HCT116 (cell line): Measurements from ENCODE around the gene BICD2. TPM values are rescaled to one million over a fixed set of nuclear protein-coding genes. Genes with fewer than 3 reads are reported as not detected.

Experiments used
- ATAC-seq: fragments of 200-7000 bp; cut with Tn5 transposase; 2 replicates; pipeline ENCODE4 v1.9.1; 2020; ENCODE audit warnings: mild to moderate bottlenecking, moderate library complexity
- BruUV-seq: library from RNA; stranded (reverse); fragments of 400-500 nt; replicated peaks from 2 replicates; lab custom pipeline; 2021; lab: Mats Ljungman, UMichigan
- CTCF ChIA-PET: fragments of 300-600 bp; sonication (Branson Sonifier 250); formaldehyde crosslinking; loops from one replicate; lab custom pipeline; 2021; ENCODE audit warnings: antibody characterized with exemption; lab: Charles Lee
- POLR2A ChIA-PET: fragments of 300-600, 350-600 bp; sonication (Branson Sonifier 250); formaldehyde crosslinking; loops from one replicate; lab custom pipeline; 2021; ENCODE audit warnings: antibody characterized with exemption; lab: Charles Lee
- RAD21 ChIA-PET, 2 experiments: fragments of 300-600 bp; sonication (Branson Sonifier 250); formaldehyde crosslinking; loops; one replicate each; lab custom pipeline; 2023; ENCODE audit warnings: low total read pairs in 2 of 2; ENCODE audit not compliant: uncharacterized antibody in 2 of 2, unreplicated experiment in 2 of 2, low non-redundant PET in 1 of 2; lab: Charles Lee
- DNase-seq: peaks from one replicate; pipeline ENCODE4 v3.0.0-alpha.2; 2010; ENCODE audit warnings: low read depth, low spot score
- H2AFZ ChIP-seq: fragments of 200-600 bp; shearing (Covaris generic), sonication (generic); 2 replicates; pipeline ENCODE4 v1.6.1; 2017; ENCODE audit warnings: low read depth, mixed run types, mixed read lengths, antibody characterized with exemption, low read length; ENCODE audit not compliant: poor library complexity, severe bottlenecking
- H3K27ac ChIP-seq: 2 replicates; pipeline ENCODE4 v1.5.1; 2012; ENCODE audit warnings: low read depth, low read length
- H3K27me3 ChIP-seq: fragments of 200-600 bp; sonication (generic); 2 replicates; pipeline ENCODE4 v1.6.1; 2016; ENCODE audit warnings: mixed run types, low read length, mixed read lengths; ENCODE audit not compliant: insufficient read depth
- H3K36me3 ChIP-seq, 2 experiments: fragments of 200-500 bp in 1 of 2; fragments of 200-600 bp in 1 of 2; sonication (Bioruptor generic) in 1 of 2; sonication (generic) in 1 of 2; 2 replicates each; pipeline versions ENCODE4 v1.5.1 to v1.6.1; 2014 to 2016; ENCODE audit warnings: low read length in 2 of 2, inconsistent platforms in 1 of 2, mixed read lengths in 1 of 2, mixed run types in 1 of 2; ENCODE audit not compliant: insufficient read depth in 2 of 2, control insufficient read depth in 1 of 2
- H3K4me1 ChIP-seq, 2 experiments: fragments of 200-600 bp in 1 of 2; sonication (generic) in 1 of 2; 2 replicates each; pipeline versions ENCODE4 v1.5.1 to v1.6.1; 2012 to 2017; ENCODE audit warnings: low read length in 2 of 2, inconsistent platforms in 1 of 2, mild to moderate bottlenecking in 1 of 2, mixed read lengths in 1 of 2, mixed run types in 1 of 2, moderate library complexity in 1 of 2; ENCODE audit not compliant: insufficient read depth in 2 of 2, control insufficient read depth in 1 of 2
- H3K4me2 ChIP-seq: fragments of 200-600 bp; sonication (generic); 2 replicates; pipeline ENCODE4 v1.6.1; 2017; ENCODE audit warnings: mixed run types, low read length, mixed read lengths
- H3K4me3 ChIP-seq, 2 experiments: fragments of 200-600 bp in 1 of 2; sonication (generic) in 1 of 2; replicated peaks in 1 of 2; 2 replicates each; pipeline ENCODE4 v1.5.1; 2011 to 2016; ENCODE audit warnings: low read length in 2 of 2, control low read depth in 1 of 2, low read depth in 1 of 2, mild to moderate bottlenecking in 1 of 2, mixed read lengths in 1 of 2, mixed run types in 1 of 2
- H3K79me2 ChIP-seq: fragments of 200-600 bp; sonication (generic); 2 replicates; pipeline ENCODE4 v1.6.1; 2017; ENCODE audit warnings: mild to moderate bottlenecking, mixed run types, low read length, moderate library complexity, mixed read lengths; ENCODE audit not compliant: insufficient read depth
- H3K9ac ChIP-seq: fragments of 200-600 bp; sonication (generic); 2 replicates; pipeline ENCODE4 v1.6.1; 2016; ENCODE audit warnings: low read length, mixed read lengths
- H3K9me2 ChIP-seq: fragments of 200-600 bp; sonication (generic), shearing (Covaris generic); 2 replicates; pipeline ENCODE4 v1.6.1; 2017; ENCODE audit warnings: mixed run types, mild to moderate bottlenecking, moderate library complexity; ENCODE audit not compliant: insufficient read depth
- H3K9me3 ChIP-seq, 2 experiments: fragments of 200-500 bp in 1 of 2; fragments of 200-600 bp in 1 of 2; sonication (Bioruptor generic) in 1 of 2; sonication (generic) in 1 of 2; 2 replicates each; pipeline ENCODE4 v1.6.1; 2014 to 2017; ENCODE audit warnings: low read length in 2 of 2, mixed read lengths in 2 of 2, inconsistent platforms in 1 of 2, low read depth in 1 of 2, mild to moderate bottlenecking in 1 of 2, mixed run types in 1 of 2, moderate library complexity in 1 of 2; ENCODE audit not compliant: control insufficient read depth in 1 of 2, insufficient read depth in 1 of 2
- H4K20me1 ChIP-seq: fragments of 200-600 bp; sonication (generic), shearing (Covaris generic); 2 replicates; pipeline ENCODE4 v1.6.1; 2017; ENCODE audit warnings: mixed run types, mild to moderate bottlenecking, moderate library complexity; ENCODE audit not compliant: insufficient read depth
- ATF3 ChIP-seq: IDR thresholded peaks from 2 replicates; pipeline ENCODE4 v1.6.1; 2012
- CBX3 ChIP-seq: IDR thresholded peaks from 2 replicates; pipeline ENCODE4 v1.6.1; 2012; ENCODE audit warnings: low read depth
- CTCF ChIP-seq, 3 experiments: fragments of 200-600 bp in 1 of 3; sonication (generic) in 1 of 3; IDR thresholded peaks in 2 of 3; conservative IDR thresholded peaks in 1 of 3; 2 replicates each; pipeline ENCODE4 v1.5.1; 2012 to 2017; ENCODE audit warnings: low read depth in 2 of 3, low read length in 2 of 3, antibody characterized with exemption in 1 of 3, borderline replicate concordance in 1 of 3, control low read depth in 1 of 3, mild to moderate bottlenecking in 1 of 3, mixed read lengths in 1 of 3, mixed run types in 1 of 3, moderate library complexity in 1 of 3; ENCODE audit not compliant: insufficient read depth in 1 of 3
- EGR1 ChIP-seq: IDR thresholded peaks from 2 replicates; pipeline ENCODE4 v1.6.1; 2012; ENCODE audit warnings: low read depth
- ELF1 ChIP-seq: IDR thresholded peaks from 2 replicates; pipeline ENCODE4 v1.6.1; 2012; ENCODE audit warnings: low read depth, borderline replicate concordance
- POLR2A ChIP-seq: IDR thresholded peaks from 2 replicates; pipeline ENCODE4 v1.7.0; 2011; ENCODE audit warnings: borderline replicate concordance; ENCODE audit not compliant: insufficient read depth, insufficient read length; ENCODE audit errors: extremely low read depth
- POLR2AphosphoS5 ChIP-seq: IDR thresholded peaks from 2 replicates; pipeline ENCODE4 v1.6.1; 2011; ENCODE audit warnings: mild to moderate bottlenecking, low read depth, low read length, moderate library complexity
- RAD21 ChIP-seq: IDR thresholded peaks from 2 replicates; pipeline ENCODE4 v1.6.1; 2012; ENCODE audit warnings: low read depth, mild to moderate bottlenecking
- SP1 ChIP-seq: IDR thresholded peaks from 2 replicates; pipeline ENCODE4 v1.6.1; 2012; ENCODE audit warnings: low read depth
- SRF ChIP-seq: IDR thresholded peaks from 2 replicates; pipeline ENCODE4 v1.6.1; 2012; ENCODE audit warnings: low read depth
- TCF7L2 ChIP-seq: IDR thresholded peaks from 2 replicates; pipeline ENCODE4 v1.7.0; 2011; ENCODE audit warnings: borderline replicate concordance, inconsistent platforms; ENCODE audit not compliant: insufficient read depth, insufficient read length; ENCODE audit errors: extremely low read depth
- intact Hi-C: fragments of 100-400 bp; cut with micrococcal nuclease; formaldehyde crosslinking; loops from 2 replicates; pipeline ENCODE4 v1.10.0; 2022
- total RNA-seq: library from RNA; stranded (reverse); gene quantifications from one replicate; pipeline ENCODE4 v1.2.1, GENCODE V29; 2021; ENCODE audit not compliant: unreplicated experiment
- TF ChIP-seq, protein P1 (sequence below): IDR thresholded peaks from 2 replicates; pipeline ENCODE4 v1.6.1; 2012; ENCODE audit warnings: low read depth

BICD2 gene
- total RNA-seq, 1 experiment from 2014 or later = 23.4 TPM

DNA sequence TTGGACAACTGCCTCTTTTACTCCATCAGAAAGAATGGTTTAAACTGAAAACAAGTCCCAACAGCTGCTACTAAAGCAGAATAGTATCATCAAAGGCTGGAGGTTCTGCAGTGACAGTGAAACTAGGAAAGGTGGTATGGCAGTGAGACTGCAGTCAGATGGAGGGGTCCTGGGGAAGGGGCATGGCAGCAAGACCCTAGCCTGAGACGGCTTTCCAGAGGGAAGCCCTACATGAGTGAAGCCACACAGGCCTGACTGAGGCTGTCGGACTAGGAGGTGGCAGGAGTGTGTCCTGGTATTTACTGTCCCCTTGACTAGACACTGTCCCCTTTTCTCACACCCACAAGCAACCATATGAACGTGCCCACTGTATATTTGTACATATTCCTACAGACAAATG, 54.3 kb downstream of the BICD2 start:
- ChIA-PET CTCF (no interaction called here), POLR2A (no interaction called here)
- intact Hi-C loops = no loop called here
- H3K9me3 ChIP-seq = no peaks in the 10 kb centered on the region
- TF ChIP-seq CBX3 (no peak), TCF7L2 (no peak), SP1 (no peak), ATF3 (no peak), POLR2AphosphoS5 (no peak), CTCF (IDR thresholded peaks at IDR 0.05 in 2 of 3, conservative IDR thresholded peaks at IDR 0.05 in 1 of 3; ENCODE audit: borderline replicate concordance in 1 of 3, insufficient read depth in 1 of 3, low read depth in 2 of 3, low read length in 2 of 3) (no peak), EGR1 (no peak)
- TF ChIP-seq, all 23 proteins: peak for 0
- Histone ChIP-seq H2AFZ (no peak overlapping the region), H3K36me3 (peaks cover 27 to 29% of the 10 kb centered on the region in 2 experiments; a peak in 3 of 4 replicates), H3K27me3 (no peaks in the 10 kb centered on the region), H3K4me2 (no peak overlapping the region), H3K27ac (no peak overlapping the region), H3K9ac (no peak overlapping the region), H3K4me1 (peaks cover 0 to 21% of the 10 kb centered on the region in 2 experiments; a peak in 3 of 4 replicates), H3K9me2 (no peaks in the 10 kb centered on the region), H3K79me2 (no peaks in the 10 kb centered on the region), H4K20me1 (no peaks in the 10 kb centered on the region), H3K4me3 (no peak overlapping the region)
- DNase-seq = no peak
- RAD21 ChIA-PET = no interaction called here
- BruUV-seq = no TSS peak
- no peak for ATAC-seq

- H3K9me3 ChIP-seq = no peaks in the 10 kb centered on the region
- H3K4me2 ChIP-seq = no peak overlapping the region
- no peaks in the 10 kb centered on the region for H4K20me1 ChIP-seq
- H3K4me3 ChIP-seq = no peak overlapping the region
- ChIA-PET POLR2A (no interaction called here), CTCF (no interaction called here), RAD21 (no interaction called here)
- no peaks in the 10 kb centered on the region for H3K79me2 ChIP-seq
- no peak overlapping the region for H3K27ac ChIP-seq
- no TSS peak for BruUV-seq
- peaks cover 0 to 21% of the 10 kb centered on the region in 2 experiments; a peak in 3 of 4 replicates for H3K4me1 ChIP-seq
- H3K27me3 ChIP-seq = no peaks in the 10 kb centered on the region
- intact Hi-C loops = no loop called here
- ATAC-seq (no peak), DNase-seq (no peak)
- H3K36me3 ChIP-seq = peaks cover 25% of the 10 kb centered on the region in 2 experiments; a peak in 3 of 4 replicates
- H3K9me2 ChIP-seq = no peaks in the 10 kb centered on the region
- H2AFZ ChIP-seq = no peak overlapping the region
- H3K9ac ChIP-seq = no peak overlapping the region
- no peak for TF ChIP-seq RAD21
- TF ChIP-seq CBX3 = no peak
- no peak for TF ChIP-seq SRF
- no peak for TF ChIP-seq CTCF (IDR thresholded peaks at IDR 0.05 in 2 of 3, conservative IDR thresholded peaks at IDR 0.05 in 1 of 3; ENCODE audit: borderline replicate concordance in 1 of 3, insufficient read depth in 1 of 3, low read depth in 2 of 3, low read length in 2 of 3)
- no peak for TF ChIP-seq POLR2A
- TF ChIP-seq, protein P1, sequence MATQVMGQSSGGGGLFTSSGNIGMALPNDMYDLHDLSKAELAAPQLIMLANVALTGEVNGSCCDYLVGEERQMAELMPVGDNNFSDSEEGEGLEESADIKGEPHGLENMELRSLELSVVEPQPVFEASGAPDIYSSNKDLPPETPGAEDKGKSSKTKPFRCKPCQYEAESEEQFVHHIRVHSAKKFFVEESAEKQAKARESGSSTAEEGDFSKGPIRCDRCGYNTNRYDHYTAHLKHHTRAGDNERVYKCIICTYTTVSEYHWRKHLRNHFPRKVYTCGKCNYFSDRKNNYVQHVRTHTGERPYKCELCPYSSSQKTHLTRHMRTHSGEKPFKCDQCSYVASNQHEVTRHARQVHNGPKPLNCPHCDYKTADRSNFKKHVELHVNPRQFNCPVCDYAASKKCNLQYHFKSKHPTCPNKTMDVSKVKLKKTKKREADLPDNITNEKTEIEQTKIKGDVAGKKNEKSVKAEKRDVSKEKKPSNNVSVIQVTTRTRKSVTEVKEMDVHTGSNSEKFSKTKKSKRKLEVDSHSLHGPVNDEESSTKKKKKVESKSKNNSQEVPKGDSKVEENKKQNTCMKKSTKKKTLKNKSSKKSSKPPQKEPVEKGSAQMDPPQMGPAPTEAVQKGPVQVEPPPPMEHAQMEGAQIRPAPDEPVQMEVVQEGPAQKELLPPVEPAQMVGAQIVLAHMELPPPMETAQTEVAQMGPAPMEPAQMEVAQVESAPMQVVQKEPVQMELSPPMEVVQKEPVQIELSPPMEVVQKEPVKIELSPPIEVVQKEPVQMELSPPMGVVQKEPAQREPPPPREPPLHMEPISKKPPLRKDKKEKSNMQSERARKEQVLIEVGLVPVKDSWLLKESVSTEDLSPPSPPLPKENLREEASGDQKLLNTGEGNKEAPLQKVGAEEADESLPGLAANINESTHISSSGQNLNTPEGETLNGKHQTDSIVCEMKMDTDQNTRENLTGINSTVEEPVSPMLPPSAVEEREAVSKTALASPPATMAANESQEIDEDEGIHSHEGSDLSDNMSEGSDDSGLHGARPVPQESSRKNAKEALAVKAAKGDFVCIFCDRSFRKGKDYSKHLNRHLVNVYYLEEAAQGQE = no peak
- no peak for TF ChIP-seq ELF1
Observed at GRCh38 chr9:92709954-92710353, 54.7 kb downstream of the BICD2 start.
